Measurements from ENCODE around the gene JAKMIP3.
"Not testable (repeated sequence)": the region's sequence is repeated elsewhere in the genome, so short reads cannot be mapped to it uniquely, and the experiment has no call there.

Gene JAKMIP3

GRCh38 chr10:132068431-132069121, 2.8 kb downstream of the JAKMIP3 start:
- DNase-seq = no peak

GRCh38 chr10:132069122-132069848, 3.5 kb downstream of the JAKMIP3 start:
- DNase-seq = no peak

DNA sequence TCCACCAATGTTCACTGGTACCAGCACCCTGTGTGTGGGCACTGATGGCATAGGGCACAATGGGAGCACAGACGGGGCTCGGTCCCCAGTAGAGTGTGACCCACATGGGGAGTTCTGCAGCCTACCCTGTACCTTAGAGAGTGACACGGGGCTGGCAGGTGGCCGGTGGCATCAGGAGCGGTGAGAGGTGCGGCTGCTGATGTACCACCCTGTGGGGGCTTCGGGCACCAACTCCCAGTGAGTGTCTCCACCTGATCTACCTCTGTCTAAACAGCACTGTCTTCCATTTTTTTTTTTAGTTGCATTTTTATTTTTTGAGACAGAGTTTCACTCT, 4.1 kb downstream of the JAKMIP3 start:
- DNase-seq = no peak

DNA sequence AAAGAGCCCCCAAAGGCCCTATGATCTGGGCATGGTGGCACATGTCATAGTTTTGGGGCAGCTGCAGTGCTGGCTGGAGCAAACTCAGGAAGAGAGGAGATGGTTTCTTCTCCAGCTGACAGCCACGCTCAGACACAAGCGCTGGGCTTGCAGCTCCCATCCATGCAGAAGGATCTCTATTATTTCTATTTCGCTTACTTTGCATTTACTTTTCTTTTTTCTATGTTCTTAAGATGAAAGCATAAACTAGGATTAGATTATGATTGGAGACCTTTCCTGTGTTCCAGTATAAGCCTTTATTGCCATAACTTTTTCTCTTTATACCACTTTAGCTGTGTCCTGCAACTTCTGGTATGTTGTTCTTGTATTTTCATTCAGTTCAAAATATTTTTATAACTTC, 5.0 kb downstream of the JAKMIP3 start:
- DNase-seq = no peak

DNA sequence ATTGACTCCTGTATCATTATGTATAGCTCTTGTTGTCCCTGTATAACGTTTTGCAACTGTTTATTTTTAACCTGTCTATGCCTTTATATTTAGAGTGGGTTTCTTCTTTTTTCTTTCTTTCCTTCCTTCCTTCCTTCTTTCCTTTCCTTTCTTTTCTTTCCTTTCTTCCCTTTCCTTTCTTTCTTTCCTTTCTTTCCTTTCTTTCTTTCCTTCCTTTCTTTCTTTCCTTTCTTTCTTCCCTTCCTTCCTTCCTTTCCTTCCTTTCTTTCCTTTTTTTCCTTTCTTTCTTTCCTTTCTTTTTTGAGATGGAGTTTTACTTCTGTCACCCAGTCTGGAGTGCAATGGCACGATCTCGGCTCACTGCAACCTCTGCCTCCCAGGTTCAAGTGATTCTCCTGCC, 5.9 kb downstream of the JAKMIP3 start:
- no peak for DNase-seq

DNA sequence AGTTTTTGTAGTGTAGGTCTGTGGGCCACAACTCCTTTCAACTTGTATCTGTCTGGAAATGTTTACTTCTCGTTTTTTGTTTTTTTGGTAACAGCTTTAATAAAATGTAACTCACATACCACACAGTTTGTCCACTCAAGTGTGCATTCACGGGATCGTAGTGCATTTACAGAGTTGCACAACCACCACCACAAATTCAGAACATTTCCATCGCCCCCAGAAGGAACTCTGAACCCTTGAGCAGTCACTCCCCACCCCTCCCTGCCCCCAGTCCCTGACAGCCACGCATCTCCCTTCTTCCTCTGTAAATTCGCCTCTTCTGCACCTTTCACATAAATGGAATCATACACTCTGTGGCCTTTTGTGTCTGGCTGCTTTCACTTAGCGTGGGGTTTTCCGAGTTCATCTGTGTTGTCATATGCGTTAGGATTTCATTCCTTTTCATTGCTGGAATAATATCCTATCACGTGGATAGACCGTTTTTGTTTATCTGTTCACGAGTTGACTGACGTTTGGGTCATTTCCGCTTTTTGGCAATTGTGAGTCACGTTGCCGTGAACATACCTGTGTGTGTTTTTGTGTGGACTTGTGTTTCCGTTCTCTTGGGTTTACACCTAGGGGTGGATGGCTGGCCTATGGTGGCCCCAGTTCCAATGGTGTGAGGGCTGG, 10.3 kb downstream of the JAKMIP3 start:
- DNase-seq = no peak

DNA sequence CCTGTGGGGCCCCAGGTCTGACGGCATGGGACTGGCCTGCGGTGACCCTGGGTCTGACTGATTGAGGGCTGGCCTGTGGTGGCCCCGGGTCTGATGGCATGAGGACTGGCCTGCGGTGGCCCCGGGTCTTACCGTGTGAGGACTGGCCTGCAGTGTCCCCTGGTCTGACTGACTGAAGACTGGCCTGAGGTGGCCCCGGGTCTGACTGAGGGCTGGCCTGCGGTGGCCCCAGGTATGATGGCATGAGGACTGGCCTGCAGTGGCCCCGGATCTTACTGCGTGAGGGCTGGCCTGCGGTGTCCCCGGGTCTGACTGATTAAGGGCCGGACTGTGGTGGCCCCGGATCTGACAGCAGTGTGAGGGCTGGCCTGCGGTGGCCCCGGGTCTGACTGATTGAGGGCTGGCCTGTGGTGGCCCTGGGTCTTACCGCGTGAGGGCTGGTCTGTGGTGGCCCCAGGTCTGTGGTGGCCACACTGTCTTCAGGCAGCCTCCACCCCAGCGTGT, 10.9 kb downstream of the JAKMIP3 start:
- DNase-seq = no peak

DNA sequence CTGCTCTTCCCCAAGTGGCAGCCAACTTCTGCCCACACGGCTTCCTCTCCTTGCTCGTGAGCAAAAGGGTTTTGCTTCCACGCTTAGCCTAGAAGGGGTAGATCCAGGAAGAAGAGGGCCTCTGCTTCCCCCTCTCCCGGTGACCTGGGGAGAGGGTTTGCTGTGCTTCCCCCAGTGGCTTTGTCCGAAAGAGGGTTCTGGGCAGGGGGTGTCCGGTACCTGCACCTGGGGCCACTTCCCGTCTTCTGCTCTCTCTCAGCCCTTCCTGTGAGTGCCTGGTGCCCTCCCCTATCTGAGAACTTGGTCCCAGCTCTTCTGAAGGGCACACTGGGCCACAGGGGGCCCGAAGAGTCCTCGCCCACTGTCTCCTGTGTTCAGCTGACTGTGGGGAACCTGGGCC, 11.3 kb downstream of the JAKMIP3 start:
- no peak for DNase-seq

GRCh38 chr10:132078746-132079345, 13.1 kb downstream of the JAKMIP3 start:
- no peak for DNase-seq

DNA sequence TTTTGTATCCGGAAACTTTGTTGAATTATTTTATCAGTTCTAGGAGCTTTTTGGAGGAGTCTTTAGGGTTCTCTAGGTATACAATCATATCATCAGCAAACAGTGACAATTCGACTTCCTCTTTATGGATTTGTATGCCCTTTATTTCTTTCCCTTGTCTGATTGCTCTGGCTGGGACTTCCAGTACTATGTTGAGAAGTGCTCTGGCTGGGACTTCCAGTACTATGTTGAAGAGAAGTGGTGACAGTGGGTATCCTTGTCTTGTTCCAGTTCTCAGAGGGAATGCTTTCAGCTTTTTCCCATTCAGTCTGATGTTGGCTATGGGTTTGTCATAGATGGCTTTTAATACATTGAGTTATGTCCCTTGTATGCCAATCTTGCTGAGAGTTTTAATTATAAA, 18.6 kb downstream of the JAKMIP3 start:
- not testable (repeated sequence) for DNase-seq

DNA sequence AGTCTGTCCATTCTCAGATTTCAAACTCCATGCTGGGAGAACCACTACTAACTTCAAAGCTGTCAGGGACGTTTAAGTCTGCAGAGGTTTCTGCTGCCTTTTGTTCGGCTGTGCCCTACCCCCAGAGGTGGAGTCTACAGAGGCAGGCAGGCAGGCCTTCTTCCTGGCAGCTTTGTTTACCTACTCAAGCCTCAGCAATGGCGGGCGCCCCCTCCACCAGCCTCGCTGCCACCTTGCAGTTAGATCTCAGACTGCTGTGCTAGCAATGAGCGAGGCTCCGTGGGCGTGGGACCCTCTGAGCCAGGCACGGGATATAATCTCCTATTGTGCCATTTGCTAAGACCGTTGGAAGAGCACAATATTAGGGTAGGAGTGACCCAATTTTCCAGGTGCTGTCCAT, 27.5 kb downstream of the JAKMIP3 start:
- DNase-seq = not testable (repeated sequence)

GRCh38 chr10:132094581-132095234, 29.0 kb downstream of the JAKMIP3 start:
- no peak for DNase-seq

DNA sequence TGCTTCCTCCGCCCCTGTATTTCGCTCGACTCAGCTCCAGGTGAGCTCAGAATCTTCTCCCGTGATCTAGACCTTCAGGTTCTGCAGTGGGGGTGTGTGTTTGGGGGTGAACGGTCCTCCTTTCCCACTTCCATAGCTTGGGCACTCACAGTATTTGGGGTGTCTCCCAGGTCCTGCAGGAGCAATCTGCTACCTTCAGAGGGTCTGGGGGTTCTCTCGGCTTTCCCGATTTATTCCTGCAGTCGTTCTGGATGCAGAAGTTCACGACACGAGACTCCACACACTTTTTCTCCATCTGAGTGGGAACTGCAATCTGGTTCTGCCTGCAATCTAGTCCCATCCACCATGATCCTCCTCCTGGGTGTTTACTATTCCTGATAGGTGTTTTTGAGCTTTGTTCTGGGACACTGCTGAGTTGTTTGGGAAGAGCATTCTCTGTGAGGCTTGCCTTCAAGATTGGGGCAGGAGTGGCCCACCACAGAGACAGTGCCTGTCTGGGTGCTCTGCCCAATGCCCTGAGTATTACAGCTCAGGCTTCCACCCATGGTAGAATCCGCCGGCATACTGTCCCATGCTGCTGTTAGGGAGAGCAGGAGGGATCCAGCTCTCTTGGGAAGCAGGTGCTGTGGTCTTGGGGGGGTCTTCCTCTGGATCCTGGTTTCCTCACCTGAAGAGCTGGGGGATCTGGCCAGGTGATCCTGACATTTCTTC, 29.8 kb downstream of the JAKMIP3 start:
- no peak for DNase-seq

- peak; percentile 22 for DNase-seq
Measured at GRCh38 chr10:132096223-132096622, 30.5 kb downstream of the JAKMIP3 start.

- DNase-seq = no peak
Measured at GRCh38 chr10:132096863-132097478, 31.2 kb downstream of the JAKMIP3 start.

GRCh38 chr10:132097609-132098377, 32.0 kb downstream of the JAKMIP3 start:
- DNase-seq = no peak

DNA sequence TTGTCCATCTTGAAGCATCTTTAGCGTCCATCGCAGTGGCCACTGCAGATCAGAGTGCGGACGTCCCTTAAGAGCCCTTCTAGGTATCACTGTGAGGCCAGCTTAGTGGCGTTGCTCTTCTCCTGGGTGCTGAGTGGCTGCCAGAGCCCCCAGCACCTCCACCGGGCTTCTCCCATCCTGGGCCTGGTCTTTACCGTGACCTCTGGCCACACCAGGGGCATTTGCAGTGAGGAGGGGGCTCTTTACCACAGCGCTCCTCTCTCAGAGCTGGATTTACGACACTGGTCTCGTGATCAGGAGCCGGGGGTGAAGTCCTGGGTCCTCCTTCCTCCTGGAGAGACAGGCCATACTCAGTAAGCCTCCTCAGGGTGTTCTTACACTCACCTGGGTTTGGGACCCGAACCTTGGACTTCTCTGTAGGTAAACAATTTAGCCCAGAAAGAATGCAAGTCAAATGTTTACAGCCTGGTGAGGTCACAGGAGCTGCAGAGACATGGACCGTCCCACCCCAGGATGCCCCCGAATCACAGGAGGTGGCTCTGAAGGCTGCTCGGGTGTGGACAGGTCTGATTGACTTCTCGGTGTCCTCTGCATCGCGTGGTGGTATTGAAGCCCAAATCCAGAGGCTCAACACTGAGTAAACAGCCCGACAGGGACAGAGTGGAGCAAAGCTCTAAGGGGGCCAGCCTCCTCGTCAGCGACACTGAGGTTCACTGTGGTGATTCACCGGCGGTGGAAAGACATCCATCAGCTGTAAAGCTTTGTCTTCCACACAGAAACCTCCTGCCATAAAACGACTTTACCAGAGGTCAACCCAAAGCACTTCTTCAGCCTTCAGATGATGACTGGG, 33.0 kb downstream of the JAKMIP3 start:
- DNase-seq = no peak

DNA sequence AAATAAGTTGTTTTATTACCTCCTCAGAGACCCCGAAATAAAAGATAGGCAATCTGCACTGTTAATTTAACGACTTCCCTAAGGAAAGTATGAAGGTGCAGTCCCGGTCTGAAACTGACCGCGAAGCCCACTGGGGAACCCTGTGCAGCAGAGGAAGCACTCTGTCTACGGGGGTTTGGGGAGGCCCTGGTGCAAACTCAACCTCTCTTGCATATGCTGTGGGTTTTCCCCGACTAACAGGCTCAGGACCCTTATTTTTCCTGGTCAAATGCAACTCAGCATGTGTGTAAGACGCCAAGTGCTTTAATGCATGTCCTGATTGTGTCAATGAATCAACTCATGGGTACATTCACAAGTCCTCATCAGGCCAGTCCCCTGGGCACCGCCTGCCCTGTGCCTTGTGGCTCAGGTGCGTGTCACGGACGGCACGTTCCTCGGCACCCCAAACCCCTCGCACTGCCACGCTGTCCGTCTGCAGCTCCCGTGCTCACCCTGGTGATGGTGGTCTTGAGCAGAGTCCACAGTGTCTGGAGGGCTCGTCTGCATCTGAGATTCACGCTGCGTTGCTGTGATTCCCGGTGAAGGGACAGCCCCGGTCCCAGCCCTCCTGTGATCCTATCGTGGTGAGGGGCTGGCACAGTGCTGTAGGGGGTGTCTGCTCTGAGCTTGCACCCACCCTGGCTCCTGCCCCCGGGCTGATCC, 33.8 kb downstream of the JAKMIP3 start:
- DNase-seq = no peak

DNA sequence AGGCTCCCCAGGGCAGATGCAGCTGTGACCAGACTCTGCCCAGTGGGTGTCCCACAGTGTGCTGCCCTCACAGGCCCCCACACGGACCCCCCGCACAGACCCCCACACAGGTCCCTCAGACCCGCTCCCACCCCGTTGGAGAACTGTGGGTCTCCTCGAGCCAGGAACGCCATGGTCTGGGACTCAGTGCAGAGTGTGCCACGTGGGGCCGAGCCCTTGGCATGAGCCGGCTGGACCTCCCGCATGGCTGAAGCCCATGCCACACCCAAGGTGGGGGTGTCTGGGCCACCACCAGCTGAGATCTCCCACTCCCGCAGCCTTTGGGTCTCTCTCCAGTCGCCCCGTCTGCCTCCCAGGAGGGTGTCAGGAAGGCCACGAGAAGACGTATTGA, 34.3 kb downstream of the JAKMIP3 start:
- DNase-seq = no peak
